Fibroblast of the aortic adventitia (primary cell): ENCODE data around the gene RIPOR1. TPM values are rescaled to one million over a fixed set of nuclear protein-coding genes. Genes with fewer than 3 reads are reported as not detected.

Source experiments
- DNase-seq: peaks from one replicate; pipeline ENCODE4 v3.0.0-alpha.2; 2010; ENCODE audit warnings: low read depth
- H3K4me3 ChIP-seq: 2 replicates; pipeline ENCODE4 v1.5.1; 2011; ENCODE audit warnings: low read depth, mild to moderate bottlenecking, control low read depth, low read length, moderate library complexity
- CTCF ChIP-seq: IDR thresholded peaks from 2 replicates; pipeline ENCODE4 v1.5.1; 2011; ENCODE audit warnings: mild to moderate bottlenecking, low read length, control low read depth, inconsistent platforms; ENCODE audit not compliant: insufficient read depth
- total RNA-seq: library from RNA; depleted of rRNA; stranded (reverse); fragments of >200 nt; gene quantifications from 2 replicates; pipeline ENCODE4 v1.2.3, GENCODE V29; 2012; ENCODE audit warnings: low replicate concordance

The RIPOR1 gene
- 29.3 and 64.7 TPM in 2 replicates for total RNA-seq

- peak within 1 kb of the TSS; percentile 89 for H3K4me3 ChIP-seq
- DNase-seq = no peak
- TF ChIP-seq CTCF = no peak
Measured at GRCh38 chr16:67528222-67528869, at the start of gene RIPOR1. RIPOR1 (plus strand) TSS chr16:67528829; CDS start chr16:67538447, 9,618 bp downstream.

GRCh38 chr16:67480833-67481560 is 47.6 kb upstream of the RIPOR1 start, which contains the start of gene ATP6V0D1:
ATP6V0D1 (minus strand) TSS chr16:67481157; CDS start chr16:67481086, 71 bp downstream.
- DNase-seq = peak; percentile 97

GRCh38 chr16:67481561-67482232 is 46.9 kb upstream of the RIPOR1 start:
- DNase-seq = peak; percentile 67
- TF ChIP-seq CTCF = no peak
- H3K4me3 ChIP-seq = peak overlapping the region; percentile 70

More at GRCh38 chr16:67480833-67481560, 47.6 kb upstream of the RIPOR1 start, which contains the start of gene ATP6V0D1:
- peak within 1 kb of the TSS; percentile 99 for H3K4me3 ChIP-seq
- peak; percentile 84 for TF ChIP-seq CTCF

- DNase-seq = no peak
- peak overlapping the region; percentile 70 for H3K4me3 ChIP-seq
- no peak for TF ChIP-seq CTCF
Measured at GRCh38 chr16:67482233-67482924, 46.2 kb upstream of the RIPOR1 start.

GRCh38 chr16:67483150-67483549 is 45.5 kb upstream of the RIPOR1 start, which contains the start of gene AGRP:
AGRP (minus strand) TSS chr16:67483547; CDS start chr16:67483398, 149 bp downstream.
- peak within 1 kb of the TSS; percentile 5 for H3K4me3 ChIP-seq
- DNase-seq = no peak
- no peak for TF ChIP-seq CTCF
